Inflammatory macrophage (primary cell): Measurements from ENCODE around the gene AGPS.
"Not testable (repeated sequence)": the region's sequence is repeated elsewhere in the genome, so short reads cannot be mapped to it uniquely, and the experiment has no call there.

Experiments
- DNase-seq, 2 donors: peaks; one replicate each; pipeline ENCODE4 v3.0.0-alpha.2; 2020 to 2022

AGPS gene

GRCh38 chr2:177532567-177532966 is 140.0 kb downstream of the AGPS start:
- no peak for DNase-seq

- DNase-seq, result no peak
Observed at GRCh38 chr2:177533253-177533652, 140.7 kb downstream of the AGPS start.

- DNase-seq, result no peak
Observed at GRCh38 chr2:177535000-177535399, 142.4 kb downstream of the AGPS start.

- DNase-seq, result no peak
Observed at GRCh38 chr2:177535958-177536504, 143.5 kb downstream of the AGPS start.

- no peak for DNase-seq
Observed at GRCh38 chr2:177537213-177537612, 144.6 kb downstream of the AGPS start.

GRCh38 chr2:177537636-177538035 is 145.1 kb downstream of the AGPS start:
- no peak for DNase-seq

GRCh38 chr2:177538323-177538722 is 145.8 kb downstream of the AGPS start:
- DNase-seq, result no peak

- DNase-seq, result no peak
Observed at GRCh38 chr2:177540283-177540682, 147.7 kb downstream of the AGPS start.

GRCh38 chr2:177541258-177541991 is 148.9 kb downstream of the AGPS start:
- DNase-seq, result no peak

- no peak for DNase-seq
Observed at GRCh38 chr2:177542396-177542795, 149.8 kb downstream of the AGPS start.

GRCh38 chr2:177543007-177543760 is 150.6 kb downstream of the AGPS start:
- DNase-seq, result no peak

GRCh38 chr2:177545143-177545542 is 152.6 kb downstream of the AGPS start:
- DNase-seq, result no peak

GRCh38 chr2:177545981-177546585 is 153.5 kb downstream of the AGPS start:
- DNase-seq, result no peak

- DNase-seq, result no peak
Observed at GRCh38 chr2:177547122-177547521, 154.5 kb downstream of the AGPS start.

GRCh38 chr2:177547772-177548171 is 155.2 kb downstream of the AGPS start:
- no peak for DNase-seq

GRCh38 chr2:177548636-177549035 is 156.1 kb downstream of the AGPS start:
- DNase-seq, result no peak

GRCh38 chr2:177549171-177549570 is 156.6 kb downstream of the AGPS start:
- DNase-seq, result no peak

- no peak for DNase-seq
Observed at GRCh38 chr2:177550264-177551200, 158.0 kb downstream of the AGPS start.

- not testable (repeated sequence) for DNase-seq
Observed at GRCh38 chr2:177551360-177551759, 158.8 kb downstream of the AGPS start.

- no peak for DNase-seq
Observed at GRCh38 chr2:177551989-177552421, 159.4 kb downstream of the AGPS start.

- DNase-seq, result peak; percentile 89 to 92
Observed at GRCh38 chr2:177552422-177553175, 160.0 kb downstream of the AGPS start.
